ENCODE measurements around the gene PRR19.
A peak's percentile ranks its signal among the peaks of the same experiment; 100 is the strongest.
"Not testable (repeated sequence)": the region's sequence is repeated elsewhere in the genome, so short reads cannot be mapped to it uniquely, and the experiment has no call there.

The PRR19 gene

DNA sequence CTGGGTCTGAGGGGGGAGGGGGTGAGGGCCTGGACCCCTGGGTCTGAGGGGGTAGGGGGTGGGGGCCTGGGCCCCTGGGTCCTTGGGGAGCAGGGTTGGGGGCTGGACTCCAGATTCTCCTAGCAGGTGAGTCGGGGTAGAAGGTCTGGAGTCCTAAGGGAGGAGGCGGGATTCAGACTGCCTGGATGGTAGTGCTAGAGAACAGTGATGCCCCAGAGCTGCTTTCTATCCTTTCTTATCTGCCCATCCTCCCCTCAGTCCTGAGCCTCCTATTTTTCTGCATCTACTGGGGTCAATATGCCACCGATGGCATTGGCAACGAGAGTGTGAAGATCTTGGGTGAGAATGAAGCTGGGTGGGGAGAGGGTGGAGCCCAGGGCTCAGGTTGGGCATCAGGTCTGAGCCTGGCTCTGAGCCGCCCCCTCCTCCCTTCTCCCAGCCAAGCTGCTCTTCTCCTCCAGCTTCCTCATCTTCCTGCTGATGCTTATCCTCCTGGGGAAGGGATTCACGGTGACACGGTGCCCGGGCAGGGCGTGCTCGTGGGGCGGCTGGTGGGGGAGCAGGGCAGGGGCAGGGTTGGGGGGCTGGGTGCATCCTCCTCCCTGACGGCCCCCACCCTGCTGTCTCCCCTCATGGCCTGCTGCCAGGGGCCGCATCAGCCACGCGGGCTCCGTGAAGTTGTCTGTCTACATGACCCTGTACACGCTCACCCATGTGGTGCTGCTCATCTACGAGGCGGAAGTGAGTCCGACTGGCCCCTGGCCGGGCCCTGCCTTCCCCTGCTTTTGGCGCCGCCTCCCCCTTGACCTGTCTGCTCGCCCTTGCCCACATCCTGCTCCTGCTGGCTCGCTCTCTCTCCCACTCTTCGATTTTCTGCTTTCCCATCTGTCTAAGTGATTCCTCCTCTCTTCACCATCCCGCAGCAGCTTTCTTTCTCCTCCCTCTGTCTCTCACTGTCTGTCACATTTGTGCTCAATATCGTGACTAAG is 14.6 kb downstream of the PRR19 start:
- no peak overlapping the region for H3K4me3 ChIP-seq (ENCODE audit: low read length)
- no peak for DNase-seq (ENCODE audit: low read depth, low spot score)

DNA sequence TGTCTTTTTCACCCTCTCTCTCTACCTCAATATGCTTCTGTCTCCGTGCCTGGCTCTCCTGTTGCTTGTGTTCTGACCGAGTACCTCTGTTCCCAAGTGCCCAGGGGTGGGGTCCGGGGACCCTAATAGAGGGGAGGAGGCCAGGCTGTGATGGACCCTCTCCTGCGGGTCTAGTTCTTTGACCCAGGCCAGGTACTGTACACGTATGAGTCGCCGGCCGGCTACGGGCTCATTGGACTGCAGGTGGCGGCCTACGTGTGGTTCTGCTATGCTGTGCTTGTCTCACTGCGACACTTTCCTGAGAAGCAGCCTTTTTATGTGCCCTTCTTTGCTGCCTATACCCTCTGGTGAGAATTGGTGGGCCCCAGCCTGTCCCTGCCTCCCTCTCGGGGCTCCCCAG is 15.6 kb downstream of the PRR19 start:
- DNase-seq (ENCODE audit: low read depth, low spot score) = no peak
- no peak overlapping the region for H3K4me3 ChIP-seq (ENCODE audit: low read length)

DNA sequence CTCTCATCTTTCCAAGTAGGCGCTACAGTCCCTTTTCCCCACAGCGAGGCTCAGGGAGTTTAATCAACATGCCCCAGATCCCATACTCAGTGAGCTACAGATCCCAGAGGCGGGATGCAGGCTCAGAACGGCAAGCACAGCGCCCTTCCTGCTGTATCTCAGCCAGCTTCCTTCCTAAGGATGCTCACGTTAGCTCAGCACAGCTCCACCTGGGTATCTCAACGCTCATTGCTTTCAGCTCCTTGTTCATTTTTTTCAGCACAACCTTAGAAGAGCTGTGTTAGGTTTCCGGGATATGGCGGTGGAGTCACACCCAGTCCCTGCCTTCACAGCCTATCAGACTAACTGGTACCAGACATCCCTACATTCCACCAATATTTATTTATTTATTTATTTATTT is 20.4 kb downstream of the PRR19 start:
- no peak overlapping the region for H3K4me3 ChIP-seq (ENCODE audit: low read length)
- no peak for DNase-seq (ENCODE audit: low read depth, low spot score)

DNA sequence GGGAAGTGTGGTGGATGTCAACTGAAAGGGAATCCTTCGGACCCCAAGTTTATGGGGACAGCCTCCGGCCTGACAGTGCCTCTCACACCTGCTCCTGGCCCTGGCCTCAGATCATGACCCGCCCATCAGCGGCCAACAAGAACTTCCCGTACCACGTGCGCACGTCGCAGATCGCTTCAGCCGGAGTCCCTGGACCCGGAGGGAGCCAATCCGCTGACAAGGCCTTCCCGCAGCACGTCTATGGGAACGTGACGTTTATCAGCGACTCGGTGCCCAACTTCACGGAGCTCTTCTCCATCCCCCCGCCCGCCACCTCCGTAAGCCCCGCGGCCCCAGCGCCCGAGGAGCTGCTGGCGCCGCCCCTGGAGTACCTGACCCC is 21.5 kb downstream of the PRR19 start:
- no peak overlapping the region for H3K4me3 ChIP-seq (ENCODE audit: low read length)
- DNase-seq (ENCODE audit: low read depth, low spot score) = no peak

DNA sequence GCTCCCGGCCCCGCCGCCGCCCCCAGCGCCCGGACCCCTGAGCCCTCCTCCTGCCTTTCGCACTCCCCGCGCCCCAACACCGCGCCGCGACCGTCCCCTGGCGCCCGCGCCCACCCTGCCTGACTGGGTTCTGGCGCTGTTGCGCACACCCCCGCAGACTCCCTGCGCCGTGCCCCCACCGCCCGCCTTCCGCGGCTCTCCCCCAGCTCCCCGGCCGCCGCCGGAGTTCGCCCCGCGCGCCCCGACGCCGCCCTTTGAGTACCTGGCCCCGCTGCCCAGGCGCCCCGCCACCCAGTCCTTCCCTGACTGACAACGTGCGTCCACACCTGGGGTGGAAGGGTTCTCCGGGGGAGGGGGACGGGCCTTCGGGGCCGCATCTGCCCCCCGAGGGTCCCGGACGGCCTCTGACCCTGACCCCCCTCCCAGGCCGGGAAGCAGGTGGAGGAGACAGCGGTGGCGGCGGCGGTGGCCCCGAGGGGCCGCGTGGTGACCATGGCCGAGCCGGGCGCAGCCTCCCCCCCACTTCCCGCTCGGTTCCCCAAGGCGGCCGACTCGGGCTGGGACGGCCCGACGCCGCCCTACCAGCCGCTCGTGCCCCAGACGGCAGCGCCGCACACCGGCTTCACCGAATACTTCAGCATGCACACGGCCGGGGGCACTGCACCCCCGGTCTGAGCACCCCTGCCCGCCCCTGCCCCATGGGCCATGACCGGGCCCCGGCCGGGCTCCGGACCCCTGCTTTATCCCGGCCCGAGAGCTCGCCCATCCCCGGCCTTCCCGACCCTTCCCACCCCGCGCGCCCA is 22.1 kb downstream of the PRR19 start:
- H3K4me3 ChIP-seq (ENCODE audit: low read length) = no peak overlapping the region
- no peak for DNase-seq (ENCODE audit: low read depth, low spot score)

DNA sequence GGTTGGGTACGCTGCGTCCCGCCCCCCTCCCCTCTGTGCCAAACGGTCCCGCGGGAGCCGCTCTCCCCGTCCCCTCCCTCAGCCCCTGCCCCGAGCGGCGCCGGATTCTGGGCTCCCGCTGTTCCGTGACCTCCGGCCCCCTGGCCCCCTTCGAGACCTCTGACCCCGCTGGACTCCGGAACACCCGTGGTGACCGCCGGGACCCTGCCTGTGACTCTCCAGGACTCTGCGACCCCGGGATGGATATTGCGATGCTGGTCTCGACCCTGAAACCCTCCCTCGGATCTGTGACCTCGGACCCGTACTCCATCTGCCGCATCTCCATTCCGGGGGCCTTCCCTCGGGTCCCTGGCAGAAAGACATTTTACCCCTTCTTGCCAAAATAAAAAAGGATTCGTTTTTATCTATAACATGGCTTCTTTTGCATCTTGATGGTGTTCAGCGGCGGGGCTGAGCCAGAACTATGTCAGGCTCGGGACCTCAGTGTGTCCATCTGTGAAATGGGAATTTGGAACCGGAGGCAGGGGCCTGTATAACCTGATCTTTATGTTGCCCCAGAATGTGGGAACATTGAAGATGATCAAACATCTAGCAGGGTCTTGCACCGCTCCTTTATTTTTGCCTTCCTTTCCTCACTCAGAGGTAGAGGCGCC is 22.8 kb downstream of the PRR19 start:
- peak overlapping the region; percentile 88 for H3K4me3 ChIP-seq (ENCODE audit: low read length)

DNA sequence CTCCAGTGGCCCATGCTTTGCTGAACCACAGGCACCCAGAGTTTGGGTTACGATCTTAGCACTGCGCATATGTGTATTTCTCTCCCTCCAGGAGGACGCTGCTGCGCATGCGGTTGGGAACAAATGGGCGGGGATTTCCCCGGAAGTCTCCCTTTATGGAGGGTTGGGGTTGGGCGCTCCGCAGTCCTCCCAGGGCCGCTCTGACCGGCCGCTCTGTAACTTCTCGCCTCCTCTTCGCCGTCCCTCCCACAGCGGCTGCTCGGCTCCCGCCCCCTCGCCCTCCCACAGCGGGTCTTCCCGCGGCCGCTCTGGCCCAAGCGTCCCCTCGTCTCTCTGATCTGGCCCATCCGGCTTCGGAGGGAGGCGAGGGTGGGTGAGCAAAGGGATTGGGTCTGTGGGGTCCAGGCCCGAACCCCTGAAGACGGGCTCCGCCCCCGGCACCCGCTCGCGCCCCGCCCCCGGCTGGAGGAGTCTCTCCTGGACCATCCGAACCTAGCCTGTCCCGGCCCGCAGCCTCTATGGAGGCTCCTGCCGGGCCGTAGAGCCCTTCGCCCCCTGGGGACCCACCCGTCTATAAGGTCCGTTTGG is 23.5 kb downstream of the PRR19 start, which contains the start of gene MEGF8:
MEGF8 (plus strand) TSS at position 328 of the 588 bp plus-strand sequence. CDS start 609 bp downstream, outside the sequence.
- peak within 1 kb of the TSS; percentile 88 for H3K4me3 ChIP-seq (ENCODE audit: low read length)
- DNase-seq (ENCODE audit: low read depth, low spot score) = peak; percentile 99

More for the DNA sequence above, 22.8 kb downstream of the PRR19 start:
- no peak for DNase-seq (ENCODE audit: low read depth, low spot score)

DNA sequence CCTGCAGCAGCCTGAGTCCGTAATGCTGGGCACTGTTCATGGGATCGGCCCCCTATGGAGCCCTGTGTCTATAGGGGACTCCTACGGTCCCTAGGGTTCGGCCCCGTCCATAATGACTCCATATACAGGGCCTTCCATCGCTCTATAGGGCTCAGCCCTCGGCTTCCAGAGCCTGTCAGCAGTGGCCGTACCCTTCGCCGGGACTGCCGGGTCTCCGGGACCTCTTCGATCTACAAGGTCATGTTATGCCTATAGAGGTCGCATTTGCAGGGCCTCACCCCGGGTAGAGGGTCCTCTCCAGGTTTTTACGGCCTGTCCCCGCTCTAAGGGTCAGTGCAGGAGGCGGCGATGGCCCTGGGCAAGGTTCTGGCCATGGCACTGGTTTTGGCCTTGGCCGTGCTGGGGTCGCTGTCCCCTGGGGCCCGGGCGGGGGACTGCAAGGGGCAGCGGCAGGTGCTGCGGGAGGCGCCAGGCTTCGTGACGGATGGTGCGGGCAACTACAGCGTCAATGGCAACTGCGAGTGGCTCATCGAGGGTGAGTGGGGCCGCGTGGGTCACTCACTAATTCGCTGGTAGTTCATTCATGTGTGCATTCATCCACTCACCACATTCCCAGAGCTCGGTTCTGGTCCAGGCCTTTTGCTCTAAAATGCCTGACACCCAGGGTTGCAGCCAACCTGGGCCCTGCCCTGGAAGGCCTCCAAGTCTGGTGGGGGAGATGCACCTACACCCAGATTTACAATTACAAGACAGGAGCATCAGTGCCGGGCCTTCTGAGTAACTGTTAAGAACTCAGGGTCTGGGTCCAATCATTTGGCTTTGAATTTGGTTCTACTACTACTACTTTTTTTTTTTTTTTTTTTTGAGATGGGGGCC is 24.2 kb downstream of the PRR19 start:
- no peak for DNase-seq (ENCODE audit: low read depth, low spot score)
- peak overlapping the region; percentile 88 for H3K4me3 ChIP-seq (ENCODE audit: low read length)

DNA sequence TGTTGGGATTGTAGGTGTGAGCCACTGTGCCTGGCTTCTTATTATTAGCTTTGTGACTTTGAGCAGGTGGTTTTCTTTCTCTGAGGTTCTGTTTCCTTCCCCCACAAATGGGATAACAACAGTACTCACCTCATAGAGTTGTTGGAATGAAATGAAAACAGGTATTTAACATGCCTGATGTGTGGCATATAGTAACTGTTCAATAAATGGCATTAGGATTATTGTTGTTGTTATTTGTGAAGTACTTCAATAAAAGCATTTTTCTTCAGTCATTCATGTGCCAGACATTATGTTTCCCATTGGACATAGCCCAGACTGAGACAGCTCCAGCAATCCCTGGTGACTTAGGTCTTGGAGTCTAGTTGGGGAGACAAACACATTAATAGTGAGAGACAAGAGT is 25.0 kb downstream of the PRR19 start:
- DNase-seq (ENCODE audit: low read depth, low spot score) = no peak
- H3K4me3 ChIP-seq (ENCODE audit: low read length) = no peak overlapping the region

DNA sequence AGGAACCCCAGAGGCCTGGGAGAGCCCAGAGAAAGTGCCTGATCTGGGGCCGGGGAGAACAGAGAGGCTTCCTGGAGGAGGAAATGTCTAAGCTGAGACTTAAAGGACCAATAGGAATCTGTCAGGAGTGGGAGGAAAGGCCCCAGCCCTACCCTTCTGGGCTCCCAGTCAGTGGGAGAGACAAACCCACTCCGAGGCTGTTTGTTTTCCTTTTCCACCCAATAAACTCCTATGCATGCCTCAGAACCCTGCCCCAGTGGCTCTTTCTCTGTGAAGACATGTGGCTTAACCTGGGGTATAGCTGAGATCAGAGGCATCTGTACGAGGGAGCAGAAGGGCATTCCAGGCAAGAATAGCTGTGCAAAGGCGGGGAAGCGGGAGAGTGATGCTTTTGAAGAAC is 25.4 kb downstream of the PRR19 start:
- no peak for DNase-seq (ENCODE audit: low read depth, low spot score)
- H3K4me3 ChIP-seq (ENCODE audit: low read length) = no peak overlapping the region

DNA sequence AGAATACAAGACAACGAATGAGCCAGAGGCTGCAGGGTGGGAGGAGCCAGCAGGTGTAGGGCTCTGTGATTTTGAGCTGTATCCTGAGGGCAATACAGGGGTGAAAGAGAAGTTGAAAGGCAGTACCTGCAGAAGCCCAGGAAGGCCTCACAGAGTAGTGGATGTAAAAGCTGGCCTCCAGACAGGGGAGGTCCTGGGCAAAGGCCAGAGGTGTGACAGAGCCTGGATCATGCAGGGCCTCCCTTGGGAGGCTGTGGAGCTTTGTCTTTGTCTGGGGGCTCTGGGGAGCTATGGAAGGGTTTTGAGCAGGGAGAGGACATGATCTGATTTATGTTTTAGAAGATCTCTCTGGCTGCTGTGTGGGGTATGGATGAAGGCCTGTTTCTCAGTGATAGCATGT is 26.2 kb downstream of the PRR19 start:
- DNase-seq (ENCODE audit: low read depth, low spot score) = no peak
- H3K4me3 ChIP-seq (ENCODE audit: low read length) = no peak overlapping the region

DNA sequence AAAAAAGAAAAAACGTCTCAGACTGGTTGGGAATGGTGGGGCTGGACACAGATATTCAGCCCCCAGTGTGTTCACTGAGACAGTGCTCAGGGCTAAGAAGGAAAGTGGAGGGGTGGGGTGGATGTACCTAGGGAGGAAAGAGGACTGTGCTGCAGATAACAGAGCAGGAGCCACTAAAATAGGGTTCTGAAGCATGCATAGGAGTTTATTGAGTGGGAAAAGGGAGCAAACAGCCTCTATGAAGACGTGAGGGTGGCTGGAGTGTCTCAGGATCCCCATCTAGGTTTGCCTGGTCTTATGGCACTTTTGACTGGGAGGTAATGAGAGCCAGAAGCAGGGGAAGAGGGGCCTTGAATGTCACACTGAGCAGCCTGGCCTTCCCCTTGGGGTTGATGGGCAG is 26.9 kb downstream of the PRR19 start:
- no peak overlapping the region for H3K4me3 ChIP-seq (ENCODE audit: low read length)
- no peak for DNase-seq (ENCODE audit: low read depth, low spot score)

DNA sequence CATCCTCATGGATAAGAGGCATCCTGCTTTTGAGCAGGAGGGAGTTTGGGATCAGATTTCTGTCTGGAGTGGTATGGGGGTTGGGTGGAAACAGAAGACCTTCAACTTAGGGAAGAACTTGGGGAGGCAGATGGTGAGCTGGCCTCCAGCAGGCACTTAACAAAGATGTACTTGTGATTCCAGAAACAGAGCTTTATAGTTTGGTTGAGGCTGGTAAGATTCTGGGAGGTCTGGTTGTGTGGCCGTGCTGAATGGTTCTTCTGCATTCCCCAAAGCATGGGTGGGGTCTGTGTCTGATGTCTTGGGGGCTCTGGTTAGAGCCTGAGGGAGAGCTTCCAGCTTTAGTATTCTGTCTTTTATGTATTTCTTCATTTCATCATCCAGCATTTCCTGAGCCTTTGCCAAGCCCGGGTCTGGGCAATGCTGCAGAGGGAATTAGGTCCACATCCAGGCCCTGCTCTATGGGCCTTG is 28.3 kb downstream of the PRR19 start:
- no peak for DNase-seq (ENCODE audit: low read depth, low spot score)
- no peak overlapping the region for H3K4me3 ChIP-seq (ENCODE audit: low read length)

DNA sequence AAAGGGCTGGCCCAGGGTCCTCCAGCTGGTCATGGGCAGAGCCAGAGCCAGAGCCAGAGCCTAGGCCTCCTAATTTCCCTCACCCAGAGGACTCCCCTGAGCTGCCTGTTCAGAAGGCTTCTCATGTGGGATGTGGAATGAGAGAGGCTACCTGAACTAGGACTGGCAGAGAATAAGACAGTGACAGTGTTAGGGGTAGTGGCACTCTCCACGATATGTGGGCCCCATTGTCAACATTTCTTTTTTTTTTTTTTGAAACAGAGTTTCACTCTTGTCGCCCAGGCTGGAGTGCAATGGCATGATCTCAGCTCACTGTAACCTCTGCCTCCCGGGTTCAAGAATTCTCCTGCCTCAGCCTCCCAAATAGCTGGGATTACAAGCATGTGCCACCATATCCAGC is 29.4 kb downstream of the PRR19 start:
- H3K4me3 ChIP-seq (ENCODE audit: low read length); DNase-seq (ENCODE audit: low read depth, low spot score): not testable (repeated sequence)

DNA sequence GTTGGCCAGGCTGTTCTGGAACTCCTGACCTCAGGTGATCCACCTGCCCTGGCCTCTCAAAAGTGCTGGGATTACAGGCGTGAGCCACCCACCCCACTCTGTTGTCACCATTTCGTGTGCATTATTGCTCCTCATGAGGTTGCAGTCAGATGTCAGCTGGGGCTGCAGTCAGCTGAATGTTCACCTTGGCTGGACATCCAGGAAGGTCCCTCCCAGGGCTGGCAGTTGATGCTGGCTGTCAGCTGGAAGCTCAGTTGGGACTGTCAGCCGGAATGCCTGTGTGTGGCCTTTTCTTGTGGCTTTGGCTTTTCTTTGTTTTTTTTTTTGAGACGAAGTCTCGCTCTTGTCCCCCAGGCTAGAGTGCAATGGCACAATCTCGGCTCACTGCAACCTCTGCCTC is 30.1 kb downstream of the PRR19 start:
- DNase-seq (ENCODE audit: low read depth, low spot score) = no peak

DNA sequence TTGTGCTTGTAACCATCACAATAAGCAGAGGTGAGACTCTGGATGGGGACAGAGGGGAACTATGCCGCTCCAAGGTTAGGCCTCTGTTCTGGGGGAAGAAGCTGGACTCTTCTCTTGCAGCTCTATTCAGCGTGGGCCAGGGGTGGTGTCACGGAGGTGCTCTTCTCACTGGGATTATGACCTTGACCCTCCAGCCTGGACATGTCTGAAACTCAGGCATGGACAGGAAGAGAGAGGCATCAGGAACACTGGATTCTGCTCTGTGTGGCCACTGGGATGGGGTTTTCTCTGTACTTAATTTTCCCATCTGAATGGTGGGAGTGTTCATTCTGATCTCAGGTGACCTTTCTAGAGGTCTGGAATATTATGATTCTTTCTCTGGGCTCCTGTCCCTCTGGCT is 31.1 kb downstream of the PRR19 start:
- H3K4me3 ChIP-seq (ENCODE audit: low read length) = no peak overlapping the region
- no peak for DNase-seq (ENCODE audit: low read depth, low spot score)

More for the DNA sequence above, 30.1 kb downstream of the PRR19 start:
- H3K4me3 ChIP-seq (ENCODE audit: low read length) = no peak overlapping the region

DNA sequence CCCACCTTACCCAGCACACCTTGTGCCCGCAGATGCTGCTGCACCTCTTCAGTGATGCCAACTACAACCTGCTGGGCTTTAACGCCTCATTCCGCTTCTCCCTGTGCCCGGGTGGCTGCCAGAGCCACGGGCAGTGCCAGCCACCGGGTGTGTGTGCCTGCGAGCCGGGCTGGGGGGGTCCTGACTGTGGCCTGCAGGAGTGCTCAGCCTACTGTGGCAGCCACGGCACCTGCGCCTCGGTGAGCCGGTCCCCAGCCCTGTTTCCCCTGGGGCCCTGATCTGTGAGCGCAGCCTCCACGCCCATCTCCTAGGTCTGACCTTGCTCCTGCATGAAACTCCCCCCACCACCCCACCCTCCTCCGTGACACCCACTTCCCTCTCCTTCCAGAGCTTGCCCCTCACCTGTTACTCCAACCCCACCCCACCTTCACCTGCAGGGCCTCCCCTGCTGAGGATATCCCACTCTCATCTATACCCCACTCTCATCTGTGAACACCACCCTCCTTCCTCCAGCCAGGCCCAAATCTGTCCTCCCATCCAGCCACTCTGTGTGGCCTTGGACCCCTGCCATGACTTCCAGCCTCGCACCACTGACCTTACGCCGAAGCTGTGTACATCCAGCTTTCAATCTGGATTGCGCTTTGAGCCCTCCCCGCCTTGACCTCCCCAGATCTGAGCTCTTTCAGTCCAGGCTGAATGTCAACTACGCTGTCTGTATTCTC is 32.2 kb downstream of the PRR19 start:
- no peak overlapping the region for H3K4me3 ChIP-seq (ENCODE audit: low read length)
- DNase-seq (ENCODE audit: low read depth, low spot score) = no peak
